HG03039 (cell line): Measurements from ENCODE around the gene MC1R.
"Not testable (repeated sequence)": the region's sequence is repeated elsewhere in the genome, so short reads cannot be mapped to it uniquely, and the experiment has no call there.

Source experiments
- ATAC-seq: cut with Tn5 transposase; IDR thresholded peaks from one replicate; pipeline ENCODE4 v1.9.1; 2021; ENCODE audit warnings: mild to moderate bottlenecking, moderate library complexity; ENCODE audit not compliant: unreplicated experiment

MC1R gene

GRCh38 chr16:89957216-89957785 lies 38.6 kb downstream of the MC1R start:
- ATAC-seq = no peak

GRCh38 chr16:89958068-89958467 lies 39.4 kb downstream of the MC1R start:
- ATAC-seq = no peak

GRCh38 chr16:89958596-89958995 lies 39.9 kb downstream of the MC1R start:
- ATAC-seq = no peak

GRCh38 chr16:89960966-89961365 lies 42.3 kb downstream of the MC1R start:
- no peak for ATAC-seq

GRCh38 chr16:89961920-89962319 lies 43.3 kb downstream of the MC1R start:
- ATAC-seq = no peak

- ATAC-seq = no peak
These were observed 44.3 kb downstream of the MC1R start for GRCh38 chr16:89962754-89963498.

- no peak for ATAC-seq
These were observed 45.5 kb downstream of the MC1R start for GRCh38 chr16:89964201-89964600.

- no peak for ATAC-seq
These were observed 47.0 kb downstream of the MC1R start for GRCh38 chr16:89965447-89966225.

- ATAC-seq = no peak
These were observed 48.1 kb downstream of the MC1R start for GRCh38 chr16:89966756-89967155.

GRCh38 chr16:89967436-89967835 lies 48.8 kb downstream of the MC1R start:
- ATAC-seq = not testable (repeated sequence)

GRCh38 chr16:89968074-89968473 lies 49.4 kb downstream of the MC1R start:
- ATAC-seq = not testable (repeated sequence)

- ATAC-seq = no peak
These were observed 51.2 kb downstream of the MC1R start for GRCh38 chr16:89969741-89970410.
